Dedifferentiated amniotic fluid mesenchymal stem cell (primary cell): ENCODE data around the gene SPEM3.
A peak's percentile ranks its signal among the peaks of the same experiment; 100 is the strongest.

Source experiments
- DNase-seq: peaks from one replicate; pipeline ENCODE4 v3.0.0-alpha.2; 2016; ENCODE audit errors: extremely low spot score

Gene SPEM3

DNA sequence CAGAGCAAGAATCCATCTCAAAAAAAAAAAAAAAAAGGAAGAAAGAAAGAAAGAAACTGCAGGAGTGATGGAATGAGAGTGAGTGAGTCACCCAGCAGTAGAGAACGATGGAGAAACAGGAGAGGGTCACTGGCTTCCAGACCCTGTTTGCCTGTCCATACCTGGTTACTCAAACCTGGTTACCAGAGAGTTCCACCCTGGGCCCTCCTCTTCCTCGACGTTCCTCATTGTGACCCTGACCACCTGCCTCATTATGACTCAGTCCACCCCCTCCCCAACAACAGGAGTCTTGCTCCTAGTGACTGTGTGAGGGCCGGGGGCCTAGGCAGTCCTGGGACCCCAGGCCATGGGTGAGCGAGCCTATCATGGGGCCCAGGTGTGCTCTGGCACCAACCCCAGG is at the start of gene SPEM3:
Gene SPEM3 (plus strand): TSS at position 301 of the 400 bp plus-strand sequence. CDS start 46 bp downstream, at position 347.
- DNase-seq, result no peak

DNA sequence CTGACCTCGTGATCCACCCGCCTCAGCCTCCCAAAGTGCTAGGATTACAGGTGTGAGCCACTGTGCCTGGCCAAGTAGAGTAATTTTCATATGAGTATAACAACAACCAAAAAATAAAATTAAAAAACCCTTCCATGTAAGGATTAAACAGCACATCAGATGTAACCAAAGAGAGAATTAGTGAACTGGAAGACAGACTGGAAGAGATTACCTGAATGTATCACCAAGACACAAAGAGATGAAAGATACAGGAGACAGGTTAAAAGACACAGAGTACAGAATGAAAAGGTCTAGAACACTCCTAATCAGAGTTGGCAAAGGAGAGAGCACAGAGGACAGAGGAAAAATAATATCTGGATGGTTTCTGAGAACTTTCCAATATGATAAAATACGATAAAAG is 49.5 kb upstream of the SPEM3 start:
- DNase-seq, result no peak

DNA sequence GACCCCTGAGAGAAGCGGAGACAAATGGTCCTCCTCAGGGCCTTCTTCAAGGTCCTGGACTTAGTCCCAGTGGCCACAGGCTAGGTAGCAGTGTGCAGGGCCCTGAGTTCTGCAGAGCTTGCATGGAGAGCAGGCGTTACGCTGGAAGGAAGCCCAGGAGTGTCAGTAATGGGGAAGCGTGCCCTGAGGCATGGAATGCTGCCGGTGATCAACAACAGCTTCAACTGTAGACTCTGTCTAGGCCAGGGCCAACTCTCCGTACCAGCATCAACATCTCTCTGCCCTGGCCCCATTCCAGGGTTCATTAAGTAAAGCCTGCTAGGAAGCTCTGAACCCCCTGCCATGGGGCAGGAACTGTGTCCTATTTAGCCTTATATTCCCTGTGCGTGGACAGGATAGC is 48.3 kb upstream of the SPEM3 start:
- DNase-seq, result no peak

DNA sequence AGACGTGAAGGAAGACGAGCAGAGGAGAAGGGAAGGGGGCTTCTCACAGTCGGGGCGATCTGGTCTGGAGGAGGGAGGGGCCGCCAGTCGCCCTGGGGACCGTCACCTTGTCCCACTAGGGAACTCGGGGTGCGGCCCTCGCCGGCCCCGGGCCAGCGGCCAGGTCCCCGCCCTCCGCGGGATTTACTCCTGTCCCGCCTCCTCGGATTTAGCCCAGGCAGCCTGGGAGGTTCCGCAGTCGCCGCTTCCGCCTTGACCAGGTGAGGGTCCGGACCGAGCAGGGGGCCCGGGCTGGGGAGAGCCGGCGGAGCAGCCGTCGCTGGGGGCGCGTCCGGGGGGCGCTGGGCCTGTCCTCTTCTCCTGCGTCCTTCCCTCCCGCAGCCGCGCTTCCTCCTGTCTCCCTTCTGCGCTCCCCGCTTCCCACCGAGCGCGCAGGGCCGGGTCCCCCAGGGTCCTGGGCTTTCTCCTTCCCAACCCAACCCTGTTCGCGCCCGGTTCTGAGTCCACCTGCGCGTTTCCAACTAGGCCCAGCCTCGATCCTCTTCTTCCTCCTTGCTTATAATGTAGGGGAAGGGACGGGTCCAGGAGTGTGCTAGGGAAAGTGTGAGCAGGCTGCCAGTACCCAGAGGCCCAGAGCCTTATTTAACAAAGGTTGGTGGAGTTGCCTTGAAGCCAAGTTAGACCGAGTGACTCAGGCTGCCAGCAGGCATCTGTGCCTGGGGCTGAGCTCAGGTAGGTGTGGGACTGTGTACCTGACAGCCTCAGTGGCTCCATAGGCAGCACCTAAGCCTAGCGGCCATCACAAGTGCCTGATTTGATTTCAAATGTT is 47.6 kb upstream of the SPEM3 start, which contains the start of gene TNK1:
Gene TNK1 (plus strand): TSS at position 235 of the 829 bp plus-strand sequence. CDS start 1,838 bp downstream, outside the sequence.
- no peak for DNase-seq

DNA sequence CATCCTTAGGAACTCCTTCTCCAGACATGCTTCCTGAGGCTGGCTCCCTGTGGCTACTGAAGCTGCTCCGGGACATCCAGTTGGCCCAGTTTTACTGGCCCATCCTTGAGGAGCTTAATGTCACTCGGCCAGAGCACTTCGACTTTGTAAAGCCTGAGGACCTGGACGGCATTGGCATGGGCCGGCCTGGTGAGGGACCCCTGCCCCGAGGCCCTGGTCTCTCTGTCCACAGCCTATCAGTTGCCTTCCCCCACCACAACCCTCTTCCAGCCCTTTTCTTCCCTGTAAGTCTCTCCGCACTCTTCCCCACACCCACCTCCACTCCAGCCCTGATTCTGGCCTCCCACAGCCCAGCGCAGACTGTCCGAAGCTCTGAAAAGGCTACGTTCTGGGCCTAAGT is 45.8 kb upstream of the SPEM3 start:
- DNase-seq, result no peak

DNA sequence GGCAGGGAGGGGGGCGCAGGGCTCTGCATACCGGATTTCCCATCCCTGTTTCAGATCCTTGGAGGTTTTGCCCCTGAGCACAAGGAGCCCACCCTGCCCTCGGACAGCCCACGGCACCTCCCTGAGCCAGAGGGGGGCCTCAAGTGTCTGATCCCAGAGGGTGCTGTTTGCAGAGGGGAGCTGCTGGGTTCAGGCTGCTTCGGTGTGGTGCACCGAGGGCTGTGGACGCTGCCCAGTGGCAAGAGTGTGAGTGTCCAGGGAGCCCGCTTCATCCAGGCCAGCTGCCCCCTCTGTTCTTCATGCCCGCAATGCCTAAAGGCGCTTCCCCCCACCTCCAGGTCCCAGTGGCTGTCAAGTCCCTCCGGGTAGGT is 45.3 kb upstream of the SPEM3 start:
- DNase-seq, result no peak

DNA sequence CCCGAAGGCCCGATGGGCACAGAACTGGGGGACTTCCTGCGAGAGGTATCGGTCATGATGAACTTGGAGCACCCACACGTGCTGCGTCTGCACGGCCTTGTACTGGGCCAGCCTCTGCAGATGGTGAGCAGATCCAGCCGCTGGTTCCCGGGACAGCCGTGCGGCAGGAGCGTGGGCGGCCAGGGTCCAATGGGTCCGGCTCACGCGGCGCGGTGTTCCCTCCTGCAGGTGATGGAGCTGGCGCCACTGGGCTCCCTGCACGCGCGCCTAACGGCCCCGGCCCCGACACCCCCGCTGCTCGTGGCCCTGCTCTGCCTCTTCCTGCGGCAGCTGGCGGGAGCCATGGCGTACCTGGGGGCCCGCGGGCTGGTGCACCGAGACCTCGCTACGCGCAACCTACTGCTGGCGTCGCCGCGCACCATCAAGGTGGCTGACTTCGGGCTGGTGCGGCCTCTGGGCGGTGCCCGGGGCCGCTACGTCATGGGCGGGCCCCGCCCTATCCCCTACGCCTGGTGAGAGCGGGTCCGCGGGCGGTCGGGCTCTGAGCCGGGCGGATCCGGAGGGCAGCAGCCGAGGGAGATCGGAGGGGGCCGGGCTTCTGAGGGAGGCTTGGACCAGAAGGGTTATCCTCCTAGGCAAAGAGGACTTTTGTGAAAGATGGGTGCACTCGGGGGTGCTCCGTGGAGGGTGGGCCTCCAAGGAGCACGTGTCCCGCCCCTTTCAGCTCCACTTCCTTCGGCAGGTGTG is 44.7 kb upstream of the SPEM3 start:
- DNase-seq, result no peak

DNA sequence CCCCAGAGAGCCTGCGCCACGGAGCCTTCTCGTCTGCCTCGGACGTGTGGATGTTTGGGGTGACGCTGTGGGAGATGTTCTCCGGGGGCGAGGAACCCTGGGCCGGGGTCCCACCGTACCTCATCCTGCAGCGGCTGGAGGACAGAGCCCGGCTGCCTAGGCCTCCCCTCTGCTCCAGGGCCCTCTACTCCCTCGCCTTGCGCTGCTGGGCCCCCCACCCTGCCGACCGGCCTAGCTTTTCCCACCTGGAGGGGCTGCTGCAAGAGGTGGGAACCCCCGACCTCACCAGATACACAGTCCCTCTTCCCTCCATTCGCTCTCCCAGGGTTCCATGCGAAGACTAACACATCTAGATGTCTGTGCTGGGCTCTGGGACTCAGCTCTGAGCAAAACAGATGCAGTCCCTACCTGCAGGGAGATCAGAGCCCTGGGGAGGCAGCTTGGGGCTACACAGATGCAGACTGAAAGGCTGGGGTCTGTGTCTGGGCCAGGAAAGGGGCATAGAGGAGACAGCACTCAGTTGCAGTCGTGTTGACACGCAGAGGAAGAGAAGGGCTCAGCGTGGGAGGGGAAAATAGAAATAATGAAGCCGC is 44.1 kb upstream of the SPEM3 start:
- no peak for DNase-seq

DNA sequence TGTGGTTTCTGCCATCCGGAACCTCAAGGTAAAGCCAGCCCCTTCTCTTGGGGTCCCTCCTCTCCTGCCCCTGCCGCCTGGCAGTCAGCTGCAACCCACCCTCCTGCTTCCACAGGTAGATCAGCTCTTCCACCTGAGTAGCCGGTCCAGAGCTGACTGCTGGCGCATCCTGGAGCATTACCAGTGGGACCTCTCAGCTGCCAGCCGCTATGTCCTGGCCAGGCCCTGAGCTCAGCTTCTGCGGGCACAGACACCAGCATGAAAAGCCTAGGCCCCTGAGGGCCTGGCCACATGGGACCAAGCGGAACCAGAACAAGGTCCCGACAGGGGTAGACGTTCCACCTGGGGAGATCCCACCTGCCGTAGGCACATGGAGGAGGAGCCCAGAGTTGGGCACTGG is 39.8 kb upstream of the SPEM3 start:
- DNase-seq, result no peak

DNA sequence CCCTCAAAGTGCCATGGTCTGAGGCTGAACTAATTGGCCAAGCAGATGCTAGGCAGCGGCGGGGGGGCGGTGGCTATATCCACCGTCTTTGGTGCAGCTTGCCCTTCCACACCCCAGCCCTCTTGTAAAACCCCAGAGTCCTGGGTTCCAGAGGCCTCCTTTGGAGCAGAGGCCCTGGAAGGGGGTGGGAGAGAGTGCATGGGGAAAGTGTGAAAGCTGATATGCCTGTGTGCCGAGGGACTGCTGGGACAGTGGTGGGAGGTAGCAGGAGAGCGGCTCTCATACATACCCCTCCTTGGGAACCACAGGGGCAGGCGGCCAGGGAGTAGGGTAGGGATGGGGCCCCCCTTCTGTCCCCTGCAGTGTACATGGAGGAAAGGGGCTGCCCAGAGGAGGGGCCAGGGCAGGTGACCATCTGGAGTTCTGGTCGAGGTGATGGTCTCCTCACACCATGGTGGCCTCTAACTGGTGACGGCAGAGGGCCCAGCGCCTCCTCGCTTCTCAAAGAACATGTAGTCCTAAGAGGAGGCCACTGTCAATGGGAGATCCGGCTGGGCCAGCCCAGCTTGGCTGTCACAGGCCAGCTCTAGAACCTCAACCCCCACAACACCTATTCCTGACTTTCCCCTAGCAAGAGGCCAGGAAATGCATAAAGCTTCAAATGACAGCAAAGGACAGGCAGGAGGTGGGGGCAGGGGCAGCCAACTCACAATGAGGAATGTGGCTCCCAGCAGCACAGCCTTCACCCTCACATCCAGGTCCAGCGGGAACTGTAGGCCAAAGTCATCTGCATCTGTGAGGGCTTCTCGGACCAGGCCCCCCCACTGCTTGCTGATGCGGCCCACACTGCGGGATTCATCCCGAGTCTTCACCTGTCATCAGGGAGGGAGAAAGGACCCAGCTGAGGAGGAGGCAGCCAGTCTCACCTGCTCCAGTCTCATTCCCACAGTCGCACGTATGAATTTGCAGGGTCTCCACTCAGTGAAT is 38.4 kb upstream of the SPEM3 start:
- DNase-seq, result no peak

DNA sequence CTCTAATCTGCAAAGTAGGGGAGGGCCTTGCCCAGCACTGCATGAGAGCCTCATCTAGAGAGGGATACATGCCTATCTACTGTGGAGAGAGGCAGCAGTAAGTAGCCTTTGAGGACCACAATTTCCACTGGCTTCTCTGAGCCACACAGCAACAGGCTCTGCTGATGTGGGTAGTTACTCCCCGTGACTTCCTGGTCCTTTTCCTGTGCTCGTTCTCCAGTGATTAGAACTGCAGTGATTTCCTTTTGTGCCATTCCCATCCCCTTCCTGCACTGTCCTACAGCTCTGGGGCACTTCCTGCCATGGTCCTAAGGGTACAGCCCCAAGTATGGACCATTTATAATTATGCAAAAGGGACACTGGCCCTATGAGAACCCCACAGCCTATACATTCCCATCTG is 37.4 kb upstream of the SPEM3 start:
- no peak for DNase-seq

DNA sequence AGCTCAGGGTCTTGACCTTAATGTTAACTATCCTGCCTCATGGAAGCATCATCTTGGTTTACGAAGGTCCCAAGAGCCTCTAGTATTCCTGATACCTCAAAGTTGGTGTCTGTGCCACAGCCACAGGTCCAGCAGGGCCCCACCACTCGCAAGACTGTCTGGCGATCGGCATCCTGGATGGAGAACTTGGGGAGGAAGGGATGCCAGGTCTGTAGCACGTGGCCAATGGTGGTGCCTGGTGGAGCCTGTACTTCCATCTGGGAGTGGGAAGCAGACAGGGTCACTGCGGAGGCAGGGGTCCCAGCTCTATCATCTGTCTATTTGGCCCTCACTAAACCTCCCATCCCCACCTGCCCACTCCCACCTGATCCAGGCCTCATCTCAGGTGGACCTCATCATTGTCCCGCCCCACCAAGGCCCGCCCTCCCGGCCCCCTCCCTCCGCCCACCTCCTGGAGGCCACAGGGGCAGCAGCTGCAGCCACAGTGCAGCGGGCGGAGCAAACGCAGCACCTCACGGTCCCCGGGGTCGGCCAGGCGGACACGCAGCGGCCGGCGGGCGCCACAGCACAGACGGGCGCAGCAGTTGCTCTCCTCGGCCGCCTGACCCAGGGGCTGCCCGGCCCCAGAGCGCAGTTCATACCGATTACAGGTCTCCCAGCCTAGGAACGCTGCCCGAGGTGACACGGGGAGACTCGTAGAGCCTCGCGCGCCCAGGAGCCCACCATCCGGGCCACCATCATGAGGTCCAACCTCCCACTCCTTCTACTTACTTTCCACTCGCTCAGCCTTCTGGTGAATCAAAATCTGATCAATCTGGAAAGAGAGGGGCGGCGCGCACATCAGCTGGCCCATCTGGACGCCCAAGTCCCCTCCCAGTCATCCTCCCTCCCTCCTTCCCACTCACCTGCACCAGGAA is 35.7 kb upstream of the SPEM3 start:
- DNase-seq, result no peak

DNA sequence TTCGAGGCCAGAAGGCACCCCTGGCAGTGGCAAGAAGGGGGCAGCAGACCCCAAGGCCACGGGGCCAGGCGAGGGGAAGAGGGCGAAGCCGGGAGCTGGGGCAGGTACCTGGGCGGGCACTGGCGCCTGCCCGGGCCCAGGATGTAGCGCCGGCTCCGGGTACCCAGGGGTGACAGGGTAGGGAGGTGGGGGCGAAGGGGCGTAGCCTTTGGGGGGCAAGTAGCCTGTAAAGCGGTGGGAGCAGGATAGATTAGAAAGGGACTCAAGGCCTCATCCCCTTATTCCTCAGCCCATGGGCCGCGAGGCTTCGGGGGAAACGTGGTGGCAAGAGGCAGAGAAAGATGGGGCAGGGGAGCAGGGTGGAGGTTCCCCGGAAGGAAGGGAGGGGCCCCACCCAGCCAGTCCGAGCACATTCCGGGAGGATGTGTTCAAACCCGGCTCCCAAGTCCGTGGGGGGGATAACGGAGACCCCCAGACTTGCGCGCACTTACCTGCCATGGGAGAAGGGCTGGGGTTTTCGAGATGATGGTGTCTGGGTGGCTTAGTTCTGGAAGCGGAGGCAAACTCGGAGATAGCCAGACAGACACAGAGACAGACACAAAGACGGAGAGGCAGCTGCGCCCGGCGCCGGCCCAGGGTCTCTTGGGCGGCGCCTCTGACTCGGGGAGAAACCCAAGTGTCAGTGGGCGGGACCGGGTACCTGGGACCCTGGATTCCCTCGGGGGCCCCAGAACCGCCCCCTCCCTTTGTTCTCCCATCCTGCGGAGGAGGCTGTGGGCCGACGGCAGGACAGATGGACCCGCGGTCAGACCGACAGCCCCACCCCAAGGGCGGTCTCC is 34.8 kb upstream of the SPEM3 start:
- DNase-seq, result no peak

DNA sequence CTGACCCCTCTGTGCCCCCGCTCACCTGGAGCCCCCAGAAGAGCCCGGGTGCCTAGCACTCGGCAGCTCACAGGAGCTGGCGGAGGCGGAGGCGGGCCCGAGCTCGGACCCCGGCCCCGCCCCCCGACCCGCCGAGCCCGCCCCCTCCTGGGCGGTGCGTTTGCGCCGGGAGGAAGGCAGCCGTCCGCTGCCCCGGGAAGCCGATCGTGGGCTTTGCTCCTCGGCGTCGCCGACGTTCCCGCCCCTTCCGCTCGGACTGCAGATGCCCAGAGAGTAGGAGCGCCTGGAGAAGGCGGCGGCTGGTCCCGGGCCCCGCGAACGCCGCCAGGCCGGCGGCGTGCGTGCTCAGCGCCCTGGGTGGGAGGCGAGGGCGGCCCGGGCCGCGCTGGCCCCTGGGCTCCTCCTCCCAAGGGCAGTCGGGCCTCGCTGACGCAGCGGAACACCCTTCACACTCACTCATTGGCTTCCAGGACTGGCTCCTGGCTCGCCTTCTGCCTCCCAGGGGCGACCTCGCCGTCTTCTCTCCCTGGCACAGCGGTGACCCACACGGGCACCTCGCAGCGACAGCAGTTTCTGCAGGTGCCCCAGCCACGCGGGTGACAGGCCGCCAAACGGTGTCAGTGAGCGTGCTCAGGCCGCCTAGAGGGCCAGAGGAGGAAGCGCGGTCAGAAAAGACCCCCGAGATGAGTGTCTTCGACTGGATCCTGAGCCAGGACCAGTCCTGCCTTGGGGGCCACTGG is 34.0 kb upstream of the SPEM3 start, which contains the start of gene PLSCR3:
Gene PLSCR3 (minus strand): TSS at position 74 of the 740 bp plus-strand sequence. CDS start 415 bp downstream, outside the sequence.
- DNase-seq, result peak; percentile 62

DNA sequence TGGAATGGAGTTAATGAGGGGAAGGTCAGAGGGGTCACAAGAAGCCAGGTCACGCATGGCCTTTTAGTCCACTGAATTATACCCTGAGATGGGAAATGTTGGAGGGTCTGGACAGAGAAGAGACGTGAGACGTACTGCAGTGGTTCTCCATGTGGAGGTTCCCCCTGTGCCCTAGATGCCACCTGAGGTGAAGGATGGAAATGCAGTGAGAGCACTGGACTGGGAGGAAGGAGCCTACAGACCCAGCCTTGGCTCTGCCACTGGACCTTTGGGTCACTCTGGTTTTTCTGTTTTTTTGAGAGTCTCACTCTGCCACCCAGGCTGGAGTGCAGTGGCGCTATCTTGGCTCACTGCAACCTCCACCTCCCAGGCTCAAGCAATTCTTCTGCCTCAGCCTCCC is 32.5 kb upstream of the SPEM3 start:
- no peak for DNase-seq

DNA sequence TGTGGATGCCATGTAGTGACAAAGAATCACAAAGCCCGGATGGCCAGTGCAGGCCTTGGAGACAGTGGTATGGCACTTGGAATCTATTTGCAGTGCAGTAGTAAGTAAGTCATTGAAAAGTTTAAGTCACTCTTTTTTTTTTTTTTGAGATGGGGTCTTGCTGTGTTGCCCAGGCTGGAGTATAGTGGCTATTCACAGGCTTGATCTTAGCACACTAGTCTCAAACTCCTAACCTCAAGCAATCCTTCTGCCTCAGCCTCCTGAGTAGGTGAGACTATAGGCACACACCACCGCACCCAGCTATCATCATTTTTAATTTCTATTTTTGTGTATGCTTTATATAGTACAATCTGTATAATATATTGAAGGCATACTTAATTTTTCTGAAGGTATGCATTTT is 30.0 kb upstream of the SPEM3 start:
- DNase-seq, result no peak

DNA sequence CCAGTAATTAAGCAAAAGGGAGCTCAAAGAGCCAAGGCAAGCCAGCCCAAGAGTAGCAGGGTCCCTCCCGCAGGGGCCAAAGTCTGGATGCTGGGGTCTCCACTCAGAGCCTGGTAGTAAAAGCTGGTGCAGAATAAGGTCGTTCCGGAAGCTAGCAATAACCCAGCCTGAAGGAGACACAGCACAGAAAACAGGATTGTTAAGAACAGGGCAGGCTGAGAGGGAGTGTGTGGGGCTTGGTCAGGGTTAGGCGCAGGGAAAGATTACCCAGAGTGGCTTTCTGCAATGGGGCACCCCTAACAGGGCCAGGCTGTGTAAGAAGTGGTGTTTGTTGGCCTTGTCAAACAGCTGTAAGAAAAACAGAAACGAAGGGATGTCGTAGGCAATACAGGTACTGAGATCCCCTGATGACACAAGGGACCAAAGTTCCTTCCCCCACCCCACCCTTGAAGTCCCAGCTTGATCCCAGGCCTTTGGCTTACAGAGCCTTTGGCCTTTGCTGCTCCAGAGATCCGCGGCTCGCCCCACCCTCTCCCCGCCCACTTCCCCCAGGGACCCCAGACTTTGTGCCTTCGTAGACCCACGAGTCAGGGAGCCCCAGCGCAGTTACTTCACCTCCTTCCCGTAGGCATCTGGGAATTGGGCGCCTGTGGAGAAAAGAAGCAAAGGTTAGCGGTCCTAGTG is 25.5 kb upstream of the SPEM3 start:
- no peak for DNase-seq

DNA sequence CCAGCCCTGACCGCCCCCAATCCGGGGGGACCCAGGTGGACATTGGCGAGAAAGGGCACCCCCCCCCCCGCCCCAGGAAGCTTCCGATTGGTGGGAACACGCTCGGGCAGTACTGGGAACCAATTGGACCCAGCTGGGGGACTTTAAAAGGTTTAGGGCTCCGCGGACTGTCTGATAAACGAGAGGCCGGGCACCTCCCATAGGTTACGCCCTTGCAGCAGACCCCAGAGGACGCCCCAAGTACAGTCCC is 25.0 kb upstream of the SPEM3 start:
- DNase-seq, result peak; percentile 29
